HEK293T (cell line): ENCODE results near the gene PI4KA.

ENCODE experiments used
- BHLHE40 ChIP-seq: fragments of 450-650 bp; IDR thresholded peaks from 2 replicates; pipeline ENCODE4 v1.6.1; 2016; ENCODE audit warnings: mild to moderate bottlenecking, moderate library complexity, borderline replicate concordance
- CTBP1 ChIP-seq: fragments of 450-650 bp; IDR thresholded peaks from 2 replicates; pipeline ENCODE4 v1.6.1; 2016; ENCODE audit warnings: borderline replicate concordance
- FOXA1 ChIP-seq: fragments of 450-650 bp; IDR thresholded peaks from 2 replicates; pipeline ENCODE4 v1.6.1; 2016; ENCODE audit warnings: mild to moderate bottlenecking
- FOXK2 ChIP-seq: fragments of 450-650 bp; IDR thresholded peaks from 2 replicates; pipeline ENCODE4 v1.6.1; 2016; ENCODE audit warnings: mild to moderate bottlenecking
- FOXM1 ChIP-seq: fragments of 450-650 bp; IDR thresholded peaks from 2 replicates; pipeline ENCODE4 v1.6.1; 2017; ENCODE audit warnings: mild to moderate bottlenecking, borderline replicate concordance
- LEF1 ChIP-seq: fragments of 450-650 bp; IDR thresholded peaks from 2 replicates; pipeline ENCODE4 v1.6.1; 2017; ENCODE audit warnings: mild to moderate bottlenecking, borderline replicate concordance
- PKNOX1 ChIP-seq: fragments of 450-650 bp; IDR thresholded peaks from 2 replicates; pipeline ENCODE4 v1.6.1; 2016
- SUZ12 ChIP-seq: fragments of 450-650 bp; IDR thresholded peaks from 2 replicates; pipeline ENCODE4 v1.6.1; 2016; ENCODE audit warnings: mild to moderate bottlenecking

- TF ChIP-seq LEF1 (no peak), BHLHE40 (no peak), SUZ12 (no peak), FOXA1 (no peak), CTBP1 (no peak), FOXM1 (no peak), PKNOX1 (no peak), FOXK2 (no peak)
Measured at GRCh38 chr22:20833225-20833665, 25.4 kb downstream of the PI4KA start.
